Stimulated activated CD4-positive, alpha-beta T cell treated with anti-CD3 and anti-CD28 coated beads, Interleukin-4, amount 100 ng/mL, for 24 hours (primary cell): Measurements from ENCODE around the gene KAT5.
"Not testable (repeated sequence)": the region's sequence is repeated elsewhere in the genome, so short reads cannot be mapped to it uniquely, and the experiment has no call there.

Experiments used
- DNase-seq: peaks from one replicate; pipeline ENCODE4 v3.0.0-alpha.2; 2020

The KAT5 gene

DNA sequence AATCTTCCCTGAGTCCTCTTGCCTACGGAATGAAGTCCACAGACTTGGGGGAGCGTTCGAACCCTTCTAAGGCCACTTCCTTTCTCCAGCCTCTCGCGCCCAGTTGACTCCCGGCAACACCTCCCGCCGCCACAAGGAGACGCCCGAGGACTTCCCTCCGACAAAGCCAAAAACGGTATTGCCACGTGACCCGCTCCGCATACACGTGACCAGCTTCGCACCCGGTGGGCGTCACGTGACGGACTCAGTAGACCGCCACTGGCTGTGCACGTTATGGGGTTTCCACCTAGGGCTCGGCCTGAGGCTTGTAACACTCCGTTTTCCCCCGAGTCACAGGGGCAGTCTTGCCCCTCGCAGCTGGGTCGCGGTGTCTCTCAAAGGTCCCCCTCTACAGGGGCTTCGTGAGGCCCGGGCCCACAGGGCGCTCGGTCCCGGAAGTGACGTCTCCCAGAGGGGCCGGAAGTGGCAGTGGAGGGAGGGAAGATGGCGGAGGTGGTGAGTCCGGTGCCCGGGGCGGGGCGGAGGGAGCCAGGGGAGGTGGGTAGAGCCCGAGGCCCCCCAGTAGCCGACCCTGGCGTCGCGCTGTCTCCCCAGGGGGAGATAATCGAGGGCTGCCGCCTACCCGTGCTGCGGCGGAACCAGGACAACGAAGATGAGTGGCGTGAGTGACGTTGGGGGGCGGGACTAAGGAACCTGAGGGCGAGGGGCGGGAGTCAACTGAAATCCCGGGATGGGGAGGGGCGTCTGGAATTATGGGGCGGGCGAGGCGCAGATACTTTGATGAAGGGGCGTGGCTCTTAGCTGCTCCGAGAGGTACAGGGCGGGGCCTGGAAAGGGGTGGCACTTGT is at the start of gene KAT5:
Gene KAT5, plus strand, starts transcription at position 468 of the 848 bp plus-strand sequence. Its CDS starts 16 bp downstream, at position 484.
- DNase-seq: peak; percentile 99

GRCh38 chr11:65662799-65663638 is 49.0 kb upstream of the KAT5 start, which contains the start of gene RELA:
Gene RELA (minus strand): TSS chr11:65662916. CDS start chr11:65662832, 84 bp downstream.
- peak; percentile 89 for DNase-seq

GRCh38 chr11:65663639-65664200 is 48.3 kb upstream of the KAT5 start:
- DNase-seq: peak; percentile 57

DNA sequence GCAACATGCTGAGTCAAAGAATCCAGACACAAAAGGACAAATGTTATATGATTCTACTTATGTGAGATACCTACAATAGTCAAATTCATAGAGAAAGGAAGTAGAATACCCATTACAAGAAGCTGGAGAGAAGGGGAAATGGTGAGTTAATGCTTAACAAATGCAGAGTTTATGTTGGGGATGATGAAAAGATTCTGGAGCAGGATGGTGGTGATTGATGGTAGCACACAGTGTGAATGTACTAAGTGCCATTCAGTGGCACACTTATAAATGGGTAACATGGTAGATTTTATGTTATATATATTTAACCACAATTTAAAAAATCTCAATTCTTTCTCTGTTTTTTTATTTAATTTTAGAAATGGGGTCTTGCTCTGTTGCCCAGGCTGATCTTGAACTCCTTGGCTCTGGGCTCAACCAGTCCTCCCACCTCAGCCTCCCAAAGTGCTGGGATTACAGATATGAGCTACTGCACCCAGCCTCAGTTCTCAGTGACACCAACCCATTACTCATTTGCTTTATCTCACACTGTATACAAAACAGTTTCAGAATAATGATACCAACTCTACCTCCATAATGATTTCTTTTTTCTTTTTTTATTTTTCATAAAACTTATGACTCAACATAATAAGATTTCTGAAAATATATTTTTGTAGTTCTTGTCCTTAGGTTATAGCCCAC is 39.7 kb upstream of the KAT5 start:
- no peak for DNase-seq

- DNase-seq: no peak
These were observed 39.1 kb upstream of the KAT5 start for GRCh38 chr11:65672982-65673381.

DNA sequence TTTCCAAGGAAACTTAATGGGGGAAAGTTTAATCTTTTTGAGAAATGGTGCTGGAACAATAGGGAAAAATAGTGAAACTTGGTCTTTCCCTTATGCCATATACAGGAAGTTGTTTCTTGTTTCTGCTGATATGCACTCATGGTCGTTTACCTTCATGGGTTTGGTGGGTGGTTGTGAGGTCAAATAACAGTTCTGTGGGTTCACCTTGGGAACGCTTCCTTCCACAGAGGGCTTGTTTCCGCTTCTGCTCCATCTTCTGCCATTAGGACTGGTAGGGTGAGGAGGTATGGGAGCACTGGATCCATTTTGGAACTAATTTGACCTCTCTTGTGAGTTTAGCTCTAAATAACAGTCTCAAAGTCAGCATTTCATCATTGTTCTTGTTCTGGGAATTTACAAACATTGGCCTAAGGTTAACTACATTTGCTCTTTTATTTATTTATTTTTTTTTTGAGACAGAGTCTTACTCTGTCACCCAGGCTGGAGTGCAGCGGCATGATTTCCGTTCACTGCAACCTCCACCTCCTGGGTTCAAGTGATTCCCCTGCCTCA is 31.8 kb upstream of the KAT5 start:
- no peak for DNase-seq

DNA sequence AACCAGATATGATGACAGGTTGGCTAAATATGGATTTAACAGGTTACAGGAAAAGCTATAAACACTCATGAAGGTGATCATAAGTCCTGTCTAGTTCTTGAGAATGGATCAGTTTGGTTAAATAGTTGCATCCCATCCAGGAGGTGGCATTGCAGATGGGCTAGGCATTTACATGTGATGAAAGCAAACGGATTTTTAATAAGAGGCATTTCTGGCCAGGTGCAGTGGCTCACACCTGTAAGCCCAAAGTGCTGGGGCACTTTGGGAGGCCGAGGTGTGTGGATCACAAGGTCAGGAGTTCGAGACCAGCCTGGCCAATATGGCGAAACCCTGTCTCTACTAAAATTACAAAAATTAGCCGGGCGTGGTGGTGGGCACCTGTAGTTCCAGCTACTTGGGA is 28.6 kb upstream of the KAT5 start:
- not testable (repeated sequence) for DNase-seq

DNA sequence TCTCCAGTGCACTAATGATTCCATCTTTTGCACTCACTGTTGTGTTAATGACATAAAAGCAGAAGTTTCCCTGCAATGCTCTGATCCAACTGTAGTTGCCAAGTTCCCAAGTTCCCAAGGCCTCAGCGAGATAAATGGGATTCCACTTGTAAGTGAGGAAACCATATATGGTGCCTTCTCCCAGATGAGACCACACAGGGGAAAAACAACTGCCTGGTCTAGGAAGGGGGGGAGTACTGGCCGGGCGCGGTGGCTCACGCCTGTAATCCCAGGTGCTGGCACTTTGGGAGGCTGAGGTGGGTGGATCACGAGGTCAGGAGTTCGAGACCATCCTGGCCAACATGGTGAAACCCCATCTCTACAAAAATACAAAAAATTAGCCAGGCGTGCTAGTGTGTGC is 26.1 kb upstream of the KAT5 start:
- no peak for DNase-seq

GRCh38 chr11:65691847-65692246 is 20.2 kb upstream of the KAT5 start:
- not testable (repeated sequence) for DNase-seq

GRCh38 chr11:65692367-65692766 is 19.7 kb upstream of the KAT5 start:
- DNase-seq: no peak

DNA sequence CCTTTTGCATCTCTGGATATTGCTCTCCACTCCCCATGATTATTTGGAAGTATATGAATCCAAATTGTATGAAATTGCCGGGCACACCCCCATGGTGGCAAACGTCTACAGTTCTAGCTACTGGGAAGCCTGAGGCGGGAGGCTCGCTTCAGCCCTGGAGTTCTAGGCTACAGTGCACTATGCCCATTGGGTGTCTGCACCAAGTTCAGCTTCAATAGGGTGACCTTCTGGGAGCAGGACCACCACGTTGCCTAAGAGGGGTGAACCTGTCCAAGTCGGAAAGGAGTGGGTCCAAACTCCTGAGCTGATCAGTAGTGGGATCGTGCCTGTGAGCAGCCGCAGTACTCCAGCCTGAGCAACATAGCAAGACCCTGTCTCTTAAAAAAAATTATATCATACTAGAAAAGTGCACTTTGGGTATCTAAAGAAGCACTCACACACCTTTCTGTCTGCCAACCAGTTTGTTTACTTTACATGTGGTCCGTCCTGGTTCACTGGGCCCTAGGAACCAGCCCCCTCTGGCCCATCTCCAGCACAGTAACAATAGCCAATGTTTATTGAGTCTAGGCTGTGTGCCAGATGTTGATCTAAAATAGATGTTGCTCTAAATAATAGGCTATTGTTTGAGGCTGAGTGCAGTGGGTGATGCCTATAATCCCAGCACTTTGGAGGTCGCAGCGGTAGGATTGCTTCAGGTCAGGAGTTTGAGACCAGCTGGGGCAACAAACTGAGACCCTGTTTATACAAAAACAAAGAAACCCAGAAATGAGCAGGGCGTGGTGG is 16.4 kb upstream of the KAT5 start:
- DNase-seq: no peak

DNA sequence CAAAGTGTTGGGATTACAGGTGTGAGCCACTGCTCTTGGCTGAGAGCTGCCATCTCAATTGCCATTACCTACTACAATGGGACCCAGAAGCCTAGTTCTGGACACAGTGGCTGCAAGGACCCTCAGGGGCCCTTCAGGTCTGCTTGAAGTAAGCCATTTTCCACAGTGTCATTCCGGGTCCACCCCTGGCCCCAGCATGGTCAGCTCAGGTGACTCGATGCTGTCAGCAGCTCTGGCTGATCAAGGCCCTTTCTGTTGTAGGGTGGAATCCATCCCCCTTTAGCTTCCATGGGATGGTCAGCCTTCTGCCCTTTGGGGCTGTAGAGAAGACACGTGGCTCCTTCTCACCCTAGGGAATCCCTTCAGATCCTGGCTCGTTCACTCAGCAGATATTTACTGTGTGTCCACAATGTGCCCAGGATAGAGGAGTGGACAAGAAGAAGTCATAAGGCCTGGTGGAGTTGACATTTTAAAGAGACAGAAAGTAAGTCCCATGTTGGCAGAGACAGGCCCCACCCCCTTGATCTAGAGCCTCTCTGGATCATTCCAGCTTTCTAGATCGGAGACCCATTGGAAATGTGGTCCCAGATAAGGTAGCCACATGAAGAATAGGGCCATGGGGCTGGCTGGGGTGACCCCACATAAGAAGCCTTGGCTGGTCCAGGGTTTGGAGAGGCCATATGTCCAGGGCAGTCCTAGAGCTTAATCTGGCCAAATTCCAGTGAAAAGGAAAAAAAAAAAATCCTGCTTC is 15.1 kb upstream of the KAT5 start:
- no peak for DNase-seq

DNA sequence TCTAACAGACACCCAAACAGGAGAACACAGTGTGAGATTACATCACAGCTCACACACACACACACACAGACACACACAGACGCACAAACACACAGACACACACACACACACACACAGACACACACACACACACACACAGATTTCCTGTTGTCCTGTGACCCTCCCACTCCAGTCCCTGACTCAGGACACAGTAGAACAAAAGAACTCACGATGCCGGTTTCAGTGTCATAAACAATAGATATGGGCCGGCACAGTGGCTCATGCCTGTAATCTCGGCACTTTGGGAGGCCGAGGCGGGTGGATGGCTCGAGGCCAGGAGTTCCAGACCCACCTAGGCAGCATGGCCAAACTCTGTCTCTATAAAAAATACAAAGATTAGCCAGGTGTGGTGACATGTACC is 13.8 kb upstream of the KAT5 start:
- DNase-seq: no peak

DNA sequence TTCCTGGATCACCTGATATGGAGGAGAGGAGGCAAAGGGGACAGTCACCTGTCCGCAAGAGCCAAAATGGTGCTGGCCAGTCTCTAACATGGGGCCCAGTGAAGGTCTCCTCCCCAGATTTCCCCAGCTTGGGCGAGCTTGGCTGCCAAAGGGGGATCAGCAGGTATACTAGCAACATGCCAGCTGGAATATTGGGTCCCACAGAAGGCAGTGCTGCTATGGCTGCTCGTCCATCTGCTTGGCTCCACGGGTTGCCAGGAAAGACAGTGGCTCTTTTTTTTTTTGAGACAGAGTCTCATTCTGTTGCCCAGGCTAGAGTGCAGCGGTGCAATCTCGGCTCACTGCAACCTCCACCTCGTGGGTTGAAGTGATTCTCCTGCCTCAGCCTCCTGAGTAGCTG is 12.7 kb upstream of the KAT5 start:
- DNase-seq: no peak

DNA sequence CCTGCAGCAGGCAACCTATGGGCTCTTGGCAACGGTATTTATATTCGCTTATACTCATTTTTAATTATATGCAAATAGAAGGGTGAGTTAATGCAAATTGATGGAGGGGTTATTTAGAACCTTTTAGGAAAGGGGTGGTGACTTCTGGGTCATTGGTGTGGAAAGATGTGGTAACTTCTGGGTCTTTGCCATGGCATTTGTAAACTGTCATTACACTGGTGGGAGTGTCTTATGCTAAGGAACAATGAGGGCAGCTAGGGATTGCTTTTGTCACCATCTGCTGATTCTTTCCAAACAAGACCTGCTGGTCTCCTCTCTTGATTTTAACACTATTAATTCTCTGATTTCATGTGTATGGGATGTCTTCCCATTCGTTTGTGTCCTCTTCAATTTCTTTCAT is 11.7 kb upstream of the KAT5 start:
- DNase-seq: no peak

DNA sequence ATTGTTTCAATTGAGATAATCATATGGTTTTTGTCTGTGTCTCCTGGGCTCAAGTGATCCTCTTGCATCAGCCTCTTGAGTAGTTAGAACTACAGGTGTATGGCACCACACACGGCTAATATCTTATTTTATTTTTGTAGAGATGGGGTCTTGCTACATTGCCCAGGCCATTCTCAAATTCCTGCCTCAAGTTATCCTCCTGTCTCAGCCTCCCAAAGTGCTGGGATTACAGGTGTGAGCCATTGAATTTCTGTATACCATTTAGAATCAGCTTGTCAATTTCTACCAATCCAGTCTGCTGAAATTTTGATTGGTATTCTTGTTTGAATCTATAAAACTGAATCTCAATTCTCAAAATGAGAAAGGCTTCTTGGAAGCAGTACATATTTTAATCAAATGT is 10.4 kb upstream of the KAT5 start:
- no peak for DNase-seq

GRCh38 chr11:65703846-65704245 is 8.2 kb upstream of the KAT5 start:
- DNase-seq: no peak

- DNase-seq: peak; percentile 79
These were observed 5.7 kb upstream of the KAT5 start for GRCh38 chr11:65706303-65706763.

GRCh38 chr11:65707002-65707401 is 5.0 kb upstream of the KAT5 start:
- not testable (repeated sequence) for DNase-seq

- DNase-seq: no peak
These were observed 3.6 kb upstream of the KAT5 start for GRCh38 chr11:65708451-65708850.

GRCh38 chr11:65709661-65710060 is 2.4 kb upstream of the KAT5 start:
- DNase-seq: no peak
